Parathyroid adenoma (tissue), 2 donors: Measurements from ENCODE around the gene ECHS1.
"Not testable (repeated sequence)": the region's sequence is repeated elsewhere in the genome, so short reads cannot be mapped to it uniquely, and the experiment has no call there.

Experiments
- H2AFZ ChIP-seq: fragments of 300-600 bp; sonication (generic); one replicate; pipeline ENCODE4 v1.7.0; 2017; ENCODE audit warnings: antibody characterized with exemption, mild to moderate bottlenecking
- H3K27ac ChIP-seq: fragments of 300-600 bp; sonication (generic); one replicate; pipeline ENCODE4 v1.7.0; 2017
- H3K27me3 ChIP-seq: fragments of 300-600 bp; sonication (generic); one replicate; pipeline ENCODE4 v1.7.0; 2017; ENCODE audit warnings: low read length; ENCODE audit not compliant: control insufficient read depth, insufficient read depth
- H3K36me3 ChIP-seq: fragments of 300-600 bp; sonication (generic); one replicate; pipeline ENCODE4 v1.7.0; 2017; ENCODE audit warnings: low read length; ENCODE audit not compliant: control insufficient read depth, insufficient read depth
- H3K4me1 ChIP-seq: fragments of 300-600 bp; sonication (generic); one replicate; pipeline ENCODE4 v1.7.0; 2017; ENCODE audit warnings: control low read depth
- H3K4me2 ChIP-seq: fragments of 300-600 bp; sonication (generic); one replicate; pipeline ENCODE4 v1.7.0; 2017; ENCODE audit warnings: low read length
- H3K4me3 ChIP-seq: fragments of 300-600 bp; sonication (generic); one replicate; pipeline ENCODE4 v1.7.0; 2017; ENCODE audit warnings: low read depth, low read length
- H3K79me2 ChIP-seq: fragments of 300-600 bp; sonication (generic); one replicate; pipeline ENCODE4 v1.7.0; 2017; ENCODE audit warnings: control low read depth
- H3K9ac ChIP-seq: fragments of 300-600 bp; sonication (generic); one replicate; pipeline ENCODE4 v1.7.0; 2017; ENCODE audit warnings: mild to moderate bottlenecking
- H3K9me3 ChIP-seq: fragments of 300-600 bp; sonication (generic); one replicate; pipeline ENCODE4 v1.7.0; 2017; ENCODE audit warnings: low read length; ENCODE audit not compliant: control insufficient read depth
- CTCF ChIP-seq: fragments of 300-600 bp; sonication (generic); IDR thresholded peaks from one replicate; pipeline ENCODE4 v1.7.0; 2017; ENCODE audit warnings: antibody characterized with exemption, mild to moderate bottlenecking
- donor health status: primary hyperparathyroidism.

Gene ECHS1

GRCh38 chr10:133420028-133420427 is 46.9 kb upstream of the ECHS1 start:
- H3K79me2 ChIP-seq: peaks cover 10% of the 10 kb centered on the region
- H3K4me3 ChIP-seq: no peak overlapping the region
- H3K9ac ChIP-seq: no peak overlapping the region
- no peak for TF ChIP-seq CTCF
- H3K9me3 ChIP-seq: no peaks in the 10 kb centered on the region
- H3K27me3 ChIP-seq: peaks cover 3% of the 10 kb centered on the region
- H3K36me3 ChIP-seq: no peaks in the 10 kb centered on the region
- no peak overlapping the region for H3K4me2 ChIP-seq
- H3K27ac ChIP-seq: no peak overlapping the region
- no peak overlapping the region for H2AFZ ChIP-seq
- no peaks in the 10 kb centered on the region for H3K4me1 ChIP-seq

DNA sequence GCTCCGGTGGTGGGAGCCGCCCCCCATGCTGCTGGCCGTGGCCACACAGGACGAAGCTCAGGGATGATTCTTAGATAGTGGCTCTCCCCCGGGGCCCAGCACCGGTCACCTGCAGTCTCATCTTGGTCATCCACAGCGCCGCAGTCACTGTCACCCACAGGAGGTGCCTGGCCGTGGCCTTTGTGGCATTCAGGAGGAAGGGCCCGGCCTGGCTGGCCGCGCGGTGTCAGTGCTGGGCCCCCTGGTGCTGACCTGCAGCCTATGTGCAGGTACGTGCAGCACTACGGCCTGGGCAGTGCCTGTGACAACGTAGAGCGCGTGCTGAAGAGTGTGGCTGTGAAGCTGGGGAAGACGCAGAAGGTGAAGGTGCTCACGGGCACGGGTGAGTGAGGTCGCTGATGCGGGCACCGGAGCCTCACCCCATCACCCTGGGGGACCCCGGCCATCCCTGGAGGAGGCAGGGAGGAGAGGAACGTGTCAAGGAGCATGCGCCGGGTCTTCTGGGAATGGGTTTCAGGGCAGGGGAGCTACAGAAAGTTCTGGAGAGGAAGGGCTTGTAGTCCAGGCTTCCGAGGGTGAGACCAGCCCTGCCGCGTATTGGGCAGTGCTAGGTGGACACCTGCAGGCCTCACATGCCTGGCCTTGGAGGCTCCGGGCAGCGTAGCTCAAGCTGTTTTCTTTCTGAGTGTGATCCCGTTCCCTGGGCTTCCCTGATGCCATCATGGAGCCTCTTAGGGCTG is 46.2 kb upstream of the ECHS1 start:
- H3K9ac ChIP-seq: no peak overlapping the region
- no peak overlapping the region for H3K4me3 ChIP-seq
- H3K9me3 ChIP-seq: no peaks in the 10 kb centered on the region
- no peak for TF ChIP-seq CTCF
- H3K79me2 ChIP-seq: peaks cover 10% of the 10 kb centered on the region
- peaks cover 3% of the 10 kb centered on the region for H3K27me3 ChIP-seq
- no peaks in the 10 kb centered on the region for H3K4me1 ChIP-seq
- no peak overlapping the region for H3K4me2 ChIP-seq
- no peaks in the 10 kb centered on the region for H3K36me3 ChIP-seq
- no peak overlapping the region for H3K27ac ChIP-seq
- H2AFZ ChIP-seq: no peak overlapping the region

GRCh38 chr10:133418289-133418993 is 45.3 kb upstream of the ECHS1 start:
- no peak overlapping the region for H3K4me3 ChIP-seq
- TF ChIP-seq CTCF: no peak
- H3K36me3 ChIP-seq: no peaks in the 10 kb centered on the region
- no peak overlapping the region for H3K4me2 ChIP-seq
- H3K9me3 ChIP-seq: no peaks in the 10 kb centered on the region
- H3K27ac ChIP-seq: no peak overlapping the region
- peaks cover 11% of the 10 kb centered on the region for H3K79me2 ChIP-seq
- H2AFZ ChIP-seq: no peak overlapping the region
- no peaks in the 10 kb centered on the region for H3K4me1 ChIP-seq
- H3K27me3 ChIP-seq: peaks cover 3% of the 10 kb centered on the region
- no peak overlapping the region for H3K9ac ChIP-seq

DNA sequence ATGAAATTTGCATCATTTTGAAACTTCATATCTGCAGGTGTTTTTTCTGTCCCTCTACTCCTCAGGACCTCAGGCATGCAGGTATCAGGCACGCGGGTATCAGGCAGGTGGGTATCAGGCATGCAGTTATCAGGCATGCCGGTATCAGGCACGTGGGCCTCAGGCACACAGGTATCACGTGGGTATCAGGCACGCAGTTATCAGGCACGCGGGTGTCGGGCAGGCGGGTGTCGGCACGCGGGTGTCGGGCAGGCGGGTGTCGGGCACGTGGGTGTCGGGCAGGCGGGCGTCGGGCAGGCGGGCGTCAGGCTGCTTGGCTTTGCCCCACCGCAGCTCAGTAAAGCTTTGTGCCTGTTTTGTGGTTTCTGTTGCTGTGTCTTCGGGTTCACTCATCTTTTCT is 42.6 kb upstream of the ECHS1 start:
- no peaks in the 10 kb centered on the region for H3K4me1 ChIP-seq
- H3K4me2 ChIP-seq: no peak overlapping the region
- H2AFZ ChIP-seq: no peak overlapping the region
- no peak for TF ChIP-seq CTCF
- H3K27me3 ChIP-seq: peaks cover 2% of the 10 kb centered on the region
- H3K27ac ChIP-seq: no peak overlapping the region
- no peaks in the 10 kb centered on the region for H3K36me3 ChIP-seq
- no peak overlapping the region for H3K9ac ChIP-seq
- no peaks in the 10 kb centered on the region for H3K9me3 ChIP-seq
- peaks cover 20% of the 10 kb centered on the region for H3K79me2 ChIP-seq
- no peak overlapping the region for H3K4me3 ChIP-seq

GRCh38 chr10:133414401-133414800 is 41.2 kb upstream of the ECHS1 start:
- not testable (repeated sequence) for H3K36me3 ChIP-seq, H2AFZ ChIP-seq, H3K9ac ChIP-seq, H3K4me1 ChIP-seq, H3K4me2 ChIP-seq, H3K9me3 ChIP-seq, H3K27ac ChIP-seq, H3K27me3 ChIP-seq, H3K4me3 ChIP-seq
- peaks cover 21% of the 10 kb centered on the region for H3K79me2 ChIP-seq
